Uterus (tissue), 4 donors: ENCODE results near the gene ARID1B. TPM values are rescaled to one million over a fixed set of nuclear protein-coding genes. Genes with fewer than 3 reads are reported as not detected.
A peak's percentile ranks its signal among the peaks of the same experiment; 100 is the strongest.

Source experiments
- DNase-seq, 2 donors: peaks; one replicate each; pipeline ENCODE4 v3.0.0-alpha.2; 2019 to 2020
- H3K27ac ChIP-seq, 2 donors: fragments of 200-600 bp; sonication (generic); 1 replicate in 1 of 2; 2 replicates in 1 of 2; pipeline ENCODE4 v1.5.1; 2016 to 2018
- H3K27me3 ChIP-seq, 2 donors: fragments of 200-600 bp; sonication (generic); one replicate each; pipeline ENCODE4 v1.5.1; 2018 to 2019; ENCODE audit warnings: control low read depth in 1 of 2
- H3K36me3 ChIP-seq, 2 donors: fragments of 200-600 bp; sonication (generic); one replicate each; pipeline ENCODE4 v1.5.1; 2019; ENCODE audit warnings: control low read depth in 1 of 2
- H3K4me1 ChIP-seq, 2 donors: fragments of 200-600 bp; sonication (generic); one replicate each; pipeline ENCODE4 v1.5.1; 2018 to 2019; ENCODE audit warnings: control low read depth in 1 of 2
- H3K4me3 ChIP-seq, 2 donors: fragments of 200-600 bp; sonication (generic); 1 replicate in 1 of 2; 2 replicates in 1 of 2; pipeline ENCODE4 v1.5.1; 2018 to 2019; ENCODE audit warnings: mild to moderate bottlenecking in 1 of 2
- H3K9me3 ChIP-seq, 2 donors: fragments of 200-600 bp; sonication (generic); one replicate each; pipeline ENCODE4 v1.5.1; 2019; ENCODE audit warnings: control low read depth in 1 of 2
- CTCF ChIP-seq, 4 experiments: fragments of 200-600 bp in 2 of 4; fragments of 450-650 bp in 2 of 4; sonication (generic) in 2 of 4; IDR thresholded peaks; one replicate each; pipeline ENCODE4 v1.5.1; 2016 to 2019; ENCODE audit warnings: antibody characterized with exemption in 4 of 4, mild to moderate bottlenecking in 2 of 4, moderate library complexity in 1 of 4
- POLR2A ChIP-seq, 2 donors: fragments of 450-650 bp; IDR thresholded peaks; one replicate each; pipeline ENCODE4 v1.6.1; 2016; ENCODE audit warnings: antibody characterized with exemption in 2 of 2, mild to moderate bottlenecking in 1 of 2, moderate library complexity in 1 of 2
- intact Hi-C: fragments of 100-400 bp; cut with DNase I; formaldehyde crosslinking; loops from one replicate; pipeline ENCODE4 v1.15.1; 2023; ENCODE audit warnings: low total_unique reads
- total RNA-seq, 4 donors: library from RNA; depleted of rRNA in 3 of 4; stranded (reverse); fragments of >200 nt in 3 of 4; gene quantifications; one replicate each; pipeline versions ENCODE4 v1.1.0 to v1.2.4, GENCODE V29; 2014 to 2023
- donor health status: DM: yes; HTN: yes; CAD: no.

ARID1B gene
- total RNA-seq, 4 donors from 2014 or later = 63.8 to 198 (median 125) TPM

- TF ChIP-seq POLR2A (IDR thresholded peaks at IDR 0.05) (no peak), CTCF (IDR thresholded peaks at IDR 0.05) (no peak)
These were observed 9.3 kb upstream of the ARID1B start for GRCh38 chr6:156767603-156768467.

GRCh38 chr6:156771047-156771446 is 6.1 kb upstream of the ARID1B start:
- DNase-seq = no peak
- Histone ChIP-seq H3K27me3 (no peaks in the 10 kb centered on the region), H3K9me3 (no peaks in the 10 kb centered on the region), H3K27ac (no peak overlapping the region), H3K4me1 (no peaks in the 10 kb centered on the region), H3K36me3 (no peaks in the 10 kb centered on the region), H3K4me3 (no peak overlapping the region)
- intact Hi-C loops = no loop called here
- TF ChIP-seq POLR2A (IDR thresholded peaks at IDR 0.05) (no peak), CTCF (IDR thresholded peaks at IDR 0.05) (no peak)

More at GRCh38 chr6:156767603-156768467, 9.3 kb upstream of the ARID1B start:
- intact Hi-C loops = no loop called here
- no peak overlapping the region for H3K4me3 ChIP-seq
- H3K4me1 ChIP-seq = no peaks in the 10 kb centered on the region
- H3K27me3 ChIP-seq = no peaks in the 10 kb centered on the region
- H3K9me3 ChIP-seq = no peaks in the 10 kb centered on the region
- no peaks in the 10 kb centered on the region for H3K36me3 ChIP-seq
- no peak for DNase-seq
- H3K27ac ChIP-seq = peak overlapping the region in 1 of 2 donors; percentile 45

- H3K27ac ChIP-seq = no peak overlapping the region
- H3K4me1 ChIP-seq = no peaks in the 10 kb centered on the region
- TF ChIP-seq POLR2A (IDR thresholded peaks at IDR 0.05) (no peak), CTCF (IDR thresholded peaks at IDR 0.05) (no peak)
- no peaks in the 10 kb centered on the region for H3K27me3 ChIP-seq
- no peaks in the 10 kb centered on the region for H3K36me3 ChIP-seq
- no peak overlapping the region for H3K4me3 ChIP-seq
- no peak for DNase-seq
- no peaks in the 10 kb centered on the region for H3K9me3 ChIP-seq
- intact Hi-C loops = no loop called here
These were observed 5.4 kb upstream of the ARID1B start for GRCh38 chr6:156771761-156772160.

GRCh38 chr6:156773476-156773875 is 3.7 kb upstream of the ARID1B start:
- Histone ChIP-seq H3K4me3 (no peak overlapping the region), H3K4me1 (no peaks in the 10 kb centered on the region), H3K27me3 (no peaks in the 10 kb centered on the region), H3K27ac (peak overlapping the region; percentile 98 to 100), H3K9me3 (no peaks in the 10 kb centered on the region), H3K36me3 (no peaks in the 10 kb centered on the region)
- TF ChIP-seq CTCF (IDR thresholded peaks at IDR 0.05) = no peak
- no peak for TF ChIP-seq POLR2A (IDR thresholded peaks at IDR 0.05)
- DNase-seq = no peak
- intact Hi-C loops = no loop called here
